ENCODE data around the gene PSME2. TPM values are rescaled to one million over a fixed set of nuclear protein-coding genes. Genes with fewer than 3 reads are reported as not detected.
A peak's percentile ranks its signal among the peaks of the same experiment; 100 is the strongest.

Gene PSME2
- total and polyA plus RNA-seq, 2 of the 13 experiments (the other 11 are each of a cell fraction or from before 2014, with no cell fraction given), result 332 to 716 TPM

GRCh38 chr14:24157331-24157730 is 10.9 kb upstream of the PSME2 start:
- H3K4me2 ChIP-seq (ENCODE audit: low read depth, low read length), result no peak overlapping the region
- in situ Hi-C loops (cut with HindIII; ENCODE audit: extremely low pct_ligation_motif_present, low pct_unique_long_range_greater_than_20kb), result no loop called here
- H3K79me2 ChIP-seq (ENCODE audit: insufficient read depth, low read length), result peaks cover 5% of the 10 kb centered on the region
- no peak for DNase-seq (ENCODE audit: low spot score)
- H4K20me1 ChIP-seq (ENCODE audit: insufficient read depth, low read length), result no peaks in the 10 kb centered on the region
- no peak overlapping the region for H2AFZ ChIP-seq (ENCODE audit: low read length)
- no peak overlapping the region for H3K4me3 ChIP-seq (replicated peaks in 1 of 3; ENCODE audit: insufficient read depth in 1 of 3, low read depth in 2 of 3, low read length in 3 of 3)
- peaks cover 46 to 57% of the 10 kb centered on the region in 2 experiments for H3K36me3 ChIP-seq (replicated peaks in 1 of 2; ENCODE audit: control insufficient read depth in 1 of 2, insufficient read depth in 2 of 2, low read length in 2 of 2)
- no peak for ATAC-seq
- no peak overlapping the region for H3K9ac ChIP-seq (ENCODE audit: insufficient read depth, low read depth, low read length)
- TF ChIP-seq AGO2 (optimal IDR thresholded peaks at IDR 0.05; ENCODE audit: low read depth, low read length) (peak; percentile 64), ZFP82 (CRISPR knock-in tag; IDR thresholded peaks at IDR 0.05; ENCODE audit: borderline replicate concordance) (no peak), ZNF589 (CRISPR knock-in tag; conservative IDR thresholded peaks at IDR 0.05) (no peak), RBFOX2 (IDR thresholded peaks at IDR 0.05; ENCODE audit: low read depth, low read length) (0 out of 2 replicates have a peak, but pooled peaks have one; percentile 46), ZNF564 (CRISPR knock-in tag; IDR thresholded peaks at IDR 0.05) (no peak), SIX1 (CRISPR knock-in tag; IDR thresholded peaks at IDR 0.05; ENCODE audit: borderline replicate concordance) (no peak), POLR2A (IDR thresholded peaks at IDR 0.05; ENCODE audit: insufficient read depth in 1 of 2, low read depth in 2 of 2, low read length in 2 of 2) (0 out of 4 replicates have a peak, but pooled peaks of 1 of the 2 experiments have one; percentile 41), SMAD1 (CRISPR knock-in tag; IDR thresholded peaks at IDR 0.05; ENCODE audit: borderline replicate concordance, low read depth) (no peak), HIVEP1 (CRISPR knock-in tag; IDR thresholded peaks at IDR 0.05) (no peak), BATF2 (CRISPR knock-in tag; IDR thresholded peaks at IDR 0.05) (no peak), PRDM15 (CRISPR knock-in tag; IDR thresholded peaks at IDR 0.05) (no peak), RXRA (CRISPR knock-in tag; IDR thresholded peaks at IDR 0.05) (0 out of 2 replicates have a peak, but pooled peaks have one; percentile 17), RBAK (CRISPR knock-in tag; IDR thresholded peaks at IDR 0.05) (no peak), RFX1 (IDR thresholded peaks at IDR 0.05) (no peak), HNF1B (CRISPR knock-in tag; IDR thresholded peaks at IDR 0.05) (no peak), MZF1 (CRISPR knock-in tag; IDR thresholded peaks at IDR 0.05; ENCODE audit: borderline replicate concordance) (0 out of 2 replicates have a peak, but pooled peaks have one; percentile 9), SSRP1 (CRISPR knock-in tag; IDR thresholded peaks at IDR 0.05) (no peak), MXD4 (CRISPR knock-in tag; IDR thresholded peaks at IDR 0.05) (no peak), TGIF2 (CRISPR knock-in tag; IDR thresholded peaks at IDR 0.05) (no peak)
- intact Hi-C loops (cut with micrococcal nuclease; ENCODE audit: unreplicated experiment), result no loop called here
- BruUV-seq (replicated peaks), result no TSS peak
- peaks cover 26% of the 10 kb centered on the region for H3K4me1 ChIP-seq (ENCODE audit: insufficient read depth, low read length)
- no peak overlapping the region for H3K27ac ChIP-seq (ENCODE audit: extremely low read length, insufficient read depth, low read length)
- POLR2A ChIA-PET, result interaction anchor here (0.6 to 11.8 kb wide), 4 partner anchors 8 to 86 kb away, joined by 5 to 233 read pairs (median 108); partner anchors contain the start of genes DCAF11, EMC9, NRL and PSME1
- H3K9me3 ChIP-seq (ENCODE audit: low read length), result no peaks in the 10 kb centered on the region
- H3K27me3 ChIP-seq (ENCODE audit: control insufficient read depth in 1 of 2, insufficient read depth in 2 of 2, low read length in 2 of 2), result no peaks in the 10 kb centered on the region; a peak in 1 of 5 replicates
- CTCF ChIA-PET (ENCODE audit: low intra/inter-chr PET ratio, low total read pairs), result no interaction called here
- FAIRE-seq, result no peak
- 96% methylated on average over 12 of the region's 12 CpGs for WGBS (ENCODE audit: low lambda C conversion rate)
